ENCODE results near the gene OR4K14. TPM values are rescaled to one million over a fixed set of nuclear protein-coding genes. Genes with fewer than 3 reads are reported as not detected.
"Not testable (repeated sequence)": the region's sequence is repeated elsewhere in the genome, so short reads cannot be mapped to it uniquely, and the experiment has no call there.

OR4K14 gene
- total RNA-seq (2014; rRNA removed; shearing (Covaris generic)), result not detected in 2 replicates

- in situ Hi-C loops (cut with HindIII; ENCODE audit: low sequenced_read_pairs), result no loop called here
Observed at GRCh38 chr14:20019257-20019865, at the start of gene OR4K14. OR4K14 (minus strand) TSS chr14:20019307; CDS start chr14:20015193, 4,114 bp downstream.

GRCh38 chr14:20059745-20060144 lies 40.6 kb upstream of the OR4K14 start, which contains the start of gene OR4L1:
OR4L1 (plus strand) TSS chr14:20060045; CDS start chr14:20060045, 0 bp downstream.
- in situ Hi-C loops (cut with HindIII; ENCODE audit: low sequenced_read_pairs), result loop anchor here (10.0 kb wide), 1 partner anchor 55 kb away; the partner anchor contains the start of gene OR4K17
- DNase-seq (ENCODE audit: low spot score), result no peak

More at GRCh38 chr14:20019257-20019865, at the start of gene OR4K14:
- no peak for DNase-seq (ENCODE audit: low spot score)

GRCh38 chr14:20048202-20048601 lies 29.1 kb upstream of the OR4K14 start:
- no peak for DNase-seq (ENCODE audit: low spot score)
- in situ Hi-C loops (cut with HindIII; ENCODE audit: low sequenced_read_pairs), result no loop called here

- no peak for DNase-seq (ENCODE audit: low spot score)
- in situ Hi-C loops (cut with HindIII; ENCODE audit: low sequenced_read_pairs), result no loop called here
Observed at GRCh38 chr14:20044243-20044642, 25.1 kb upstream of the OR4K14 start.

- in situ Hi-C loops (cut with HindIII; ENCODE audit: low sequenced_read_pairs), result no loop called here
- no peak for DNase-seq (ENCODE audit: low spot score)
Observed at GRCh38 chr14:20035938-20036337, 16.8 kb upstream of the OR4K14 start, which contains the start of gene OR4K13. OR4K13 (minus strand) TSS chr14:20036038; CDS start chr14:20034758, 1,280 bp downstream.

GRCh38 chr14:20035449-20035848 lies 16.3 kb upstream of the OR4K14 start:
- no peak for DNase-seq (ENCODE audit: low spot score)
- in situ Hi-C loops (cut with HindIII; ENCODE audit: low sequenced_read_pairs), result no loop called here

- DNase-seq (ENCODE audit: low spot score), result no peak
- in situ Hi-C loops (cut with HindIII; ENCODE audit: low sequenced_read_pairs), result no loop called here
Observed at GRCh38 chr14:20031058-20031457, 12.0 kb upstream of the OR4K14 start.

GRCh38 chr14:20008156-20008555 lies 11.0 kb downstream of the OR4K14 start:
- in situ Hi-C loops (cut with HindIII; ENCODE audit: low sequenced_read_pairs), result no loop called here
- no peak for DNase-seq (ENCODE audit: low spot score)

GRCh38 chr14:20002319-20002718 lies 16.8 kb downstream of the OR4K14 start:
- DNase-seq (ENCODE audit: low spot score), result no peak
- in situ Hi-C loops (cut with HindIII; ENCODE audit: low sequenced_read_pairs), result no loop called here

- in situ Hi-C loops (cut with HindIII; ENCODE audit: low sequenced_read_pairs), result no loop called here
- DNase-seq (ENCODE audit: low spot score), result no peak
Observed at GRCh38 chr14:20001863-20002262, 17.2 kb downstream of the OR4K14 start, which contains the start of gene OR4Q2. OR4Q2 (plus strand) TSS chr14:20002163.

- no peak for DNase-seq (ENCODE audit: low spot score)
- in situ Hi-C loops (cut with HindIII; ENCODE audit: low sequenced_read_pairs), result no loop called here
Observed at GRCh38 chr14:19993438-19993837, 25.7 kb downstream of the OR4K14 start.

- no peak for DNase-seq (ENCODE audit: low spot score)
- in situ Hi-C loops (cut with HindIII; ENCODE audit: low sequenced_read_pairs), result no loop called here
Observed at GRCh38 chr14:19975291-19975690, 43.8 kb downstream of the OR4K14 start, which contains the start of gene OR4K15. OR4K15 (plus strand) TSS chr14:19975591; CDS start chr14:19975591, 0 bp downstream.

GRCh38 chr14:19974844-19975243 lies 44.3 kb downstream of the OR4K14 start:
- no peak for DNase-seq (ENCODE audit: low spot score)
- in situ Hi-C loops (cut with HindIII; ENCODE audit: low sequenced_read_pairs), result no loop called here

GRCh38 chr14:19969735-19970134 lies 49.4 kb downstream of the OR4K14 start:
- in situ Hi-C loops (cut with HindIII; ENCODE audit: low sequenced_read_pairs); DNase-seq (ENCODE audit: low spot score): not testable (repeated sequence)

Other genes starting within 250 kb of the OR4K14 start
- gene OR4M1, start 245.8 kb downstream of the OR4K14 start, total RNA-seq (2014; rRNA removed; shearing (Covaris generic)), result not detected in 2 replicates
- gene OR4N2, start 215.5 kb downstream of the OR4K14 start, total RNA-seq (2014; rRNA removed; shearing (Covaris generic)), result not detected in 2 replicates
- not detected in 2 replicates for gene OR4K2, start 144.2 kb downstream of the OR4K14 start, total RNA-seq (2014; rRNA removed; shearing (Covaris generic))
- gene OR4K5, start 98.7 kb downstream of the OR4K14 start, total RNA-seq (2014; rRNA removed; shearing (Covaris generic)), result not detected in 2 replicates
- not detected in 2 replicates for gene OR4K1, start 88.4 kb downstream of the OR4K14 start, total RNA-seq (2014; rRNA removed; shearing (Covaris generic))
- gene OR4K15, start 43.7 kb downstream of the OR4K14 start, total RNA-seq (2014; rRNA removed; shearing (Covaris generic)), result not detected in 2 replicates
- gene OR4Q2, start 17.1 kb downstream of the OR4K14 start, total RNA-seq (2014; rRNA removed; shearing (Covaris generic)), result not detected in 2 replicates
- gene OR4K13, start 16.7 kb upstream of the OR4K14 start, total RNA-seq (2014; rRNA removed; shearing (Covaris generic)), result not detected in 2 replicates
- gene OR4L1, start 40.7 kb upstream of the OR4K14 start, total RNA-seq (2014; rRNA removed; shearing (Covaris generic)), result not detected in 2 replicates
- gene OR4K17, start 91.4 kb upstream of the OR4K14 start, total RNA-seq (2014; rRNA removed; shearing (Covaris generic)), result not detected in 2 replicates
- not detected in 2 replicates for gene OR4N5, start 119.5 kb upstream of the OR4K14 start, total RNA-seq (2014; rRNA removed; shearing (Covaris generic))
- not detected in 2 replicates for gene OR11G2, start 171.6 kb upstream of the OR4K14 start, total RNA-seq (2014; rRNA removed; shearing (Covaris generic))
- not detected in 2 replicates for gene OR11H6, start 204.4 kb upstream of the OR4K14 start, total RNA-seq (2014; rRNA removed; shearing (Covaris generic))
- not detected in 2 replicates for gene OR11H7, start 209.7 kb upstream of the OR4K14 start, total RNA-seq (2014; rRNA removed; shearing (Covaris generic))
- gene OR11H4, start 220.0 kb upstream of the OR4K14 start, total RNA-seq (2014; rRNA removed; shearing (Covaris generic)), result not detected in 2 replicates

All from G401 (cell line).